Uterine smooth muscle cell (primary cell): ENCODE data around the gene SEMA3G. TPM values are rescaled to one million over a fixed set of nuclear protein-coding genes. Genes with fewer than 3 reads are reported as not detected.

Experiments used
- total RNA-seq: library from RNA; depleted of rRNA; stranded (reverse); fragments of >200 nt; gene quantifications from 2 replicates; pipeline ENCODE4 v1.2.3, GENCODE V29; 2014

The SEMA3G gene
- total RNA-seq: under 0.01 TPM in 2 replicates

GRCh38 chr3:52444860-52445793 lies at the start of gene SEMA3G:
Gene SEMA3G (minus strand): TSS chr3:52445103. CDS start chr3:52445027, 76 bp downstream.

GRCh38 chr3:52455283-52456168 lies 10.6 kb upstream of the SEMA3G start, which contains the start of gene NISCH:
Gene NISCH (plus strand): TSS chr3:52455604. CDS start chr3:52455642, 38 bp downstream.

GRCh38 chr3:52453496-52454249 lies 8.8 kb upstream of the SEMA3G start, which contains the start of gene TNNC1:
Gene TNNC1 (minus strand): TSS chr3:52454041. CDS start chr3:52454015, 26 bp downstream.

Other genes with a start within 250 kb of the SEMA3G start
- gene ALAS1, start 246.9 kb downstream of the SEMA3G start, total RNA-seq: 40.4 and 45.4 TPM in 2 replicates
- gene TLR9, start 219.5 kb downstream of the SEMA3G start, total RNA-seq: under 0.01 TPM in 1 of 2 replicates, not detected in the other
- 129 and 153 TPM in 2 replicates for gene TWF2, start 205.9 kb downstream of the SEMA3G start, total RNA-seq
- 16.6 and 33.1 TPM in 2 replicates for gene PPM1M, start 199.3 kb downstream of the SEMA3G start, total RNA-seq
- 70.7 and 81.5 TPM in 2 replicates for gene WDR82, start 166.5 kb downstream of the SEMA3G start, total RNA-seq
- 9.5 and 19.8 TPM in 2 replicates for gene GLYCTK, start 157.3 kb downstream of the SEMA3G start, total RNA-seq
- gene DNAH1, start 128.8 kb downstream of the SEMA3G start, total RNA-seq: 2.1 and 4.1 TPM in 2 replicates
- gene BAP1, start 35.1 kb downstream of the SEMA3G start, total RNA-seq: 49.4 and 56.6 TPM in 2 replicates
- 2.7 and 5.8 TPM in 2 replicates for gene PHF7, start 34.4 kb downstream of the SEMA3G start, total RNA-seq
- gene TNNC1, start 8.9 kb upstream of the SEMA3G start, total RNA-seq: 0.33 TPM in 1 of 2 replicates, not detected in the other
- 67.1 and 97.0 TPM in 2 replicates for gene NISCH, start 10.5 kb upstream of the SEMA3G start, total RNA-seq
- 0.44 and 0.62 TPM in 2 replicates for gene STAB1, start 50.2 kb upstream of the SEMA3G start, total RNA-seq
- gene NT5DC2, start 88.8 kb upstream of the SEMA3G start, total RNA-seq: 44.7 and 52.5 TPM in 2 replicates
- 1.8 and 12.6 TPM in 2 replicates for gene UQCC5, start 91.5 kb upstream of the SEMA3G start, total RNA-seq
- 93.8 and 96.0 TPM in 2 replicates for gene PBRM1, start 240.8 kb upstream of the SEMA3G start, total RNA-seq
- gene GNL3, start 240.9 kb upstream of the SEMA3G start, total RNA-seq: 155 and 182 TPM in 2 replicates